Neural progenitor cell (in vitro differentiated cells): Measurements from ENCODE around the gene UNC13D.
"Not testable (repeated sequence)": the region's sequence is repeated elsewhere in the genome, so short reads cannot be mapped to it uniquely, and the experiment has no call there.

Experiments used
- EZH2 ChIP-seq: fragments of 200-600 bp; sonication (generic); IDR thresholded peaks from 2 replicates; pipeline ENCODE4 v1.6.1; 2017; ENCODE audit warnings: antibody characterized with exemption, mild to moderate bottlenecking, moderate library complexity
- TF ChIP-seq, protein P1 (sequence below): fragments of 200-600 bp; sonication (generic); IDR thresholded peaks from 2 replicates; pipeline ENCODE4 v1.5.1; 2017; ENCODE audit warnings: antibody characterized with exemption, mild to moderate bottlenecking

DNA sequence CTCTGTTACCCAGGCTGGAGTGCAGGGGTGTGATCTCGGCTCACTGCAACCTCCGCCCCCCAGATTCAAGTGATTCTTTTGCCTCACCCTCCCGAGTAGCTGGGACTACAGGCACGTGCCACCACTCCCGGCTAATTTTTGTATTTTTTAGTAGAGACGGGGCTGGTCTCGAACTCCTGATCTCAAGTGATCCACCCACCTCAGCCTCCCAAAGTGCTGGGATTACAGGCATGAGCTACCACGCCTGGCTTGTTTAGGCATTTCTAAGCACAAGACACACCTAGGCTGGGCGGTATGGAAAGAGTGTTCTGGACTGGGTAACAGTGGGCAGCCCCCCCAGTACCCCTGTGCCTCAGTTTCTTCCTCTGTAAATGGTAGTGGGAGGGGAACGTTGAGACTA lies 26.0 kb upstream of the UNC13D start:
- not testable (repeated sequence) for TF ChIP-seq EZH2
- TF ChIP-seq, protein P1, sequence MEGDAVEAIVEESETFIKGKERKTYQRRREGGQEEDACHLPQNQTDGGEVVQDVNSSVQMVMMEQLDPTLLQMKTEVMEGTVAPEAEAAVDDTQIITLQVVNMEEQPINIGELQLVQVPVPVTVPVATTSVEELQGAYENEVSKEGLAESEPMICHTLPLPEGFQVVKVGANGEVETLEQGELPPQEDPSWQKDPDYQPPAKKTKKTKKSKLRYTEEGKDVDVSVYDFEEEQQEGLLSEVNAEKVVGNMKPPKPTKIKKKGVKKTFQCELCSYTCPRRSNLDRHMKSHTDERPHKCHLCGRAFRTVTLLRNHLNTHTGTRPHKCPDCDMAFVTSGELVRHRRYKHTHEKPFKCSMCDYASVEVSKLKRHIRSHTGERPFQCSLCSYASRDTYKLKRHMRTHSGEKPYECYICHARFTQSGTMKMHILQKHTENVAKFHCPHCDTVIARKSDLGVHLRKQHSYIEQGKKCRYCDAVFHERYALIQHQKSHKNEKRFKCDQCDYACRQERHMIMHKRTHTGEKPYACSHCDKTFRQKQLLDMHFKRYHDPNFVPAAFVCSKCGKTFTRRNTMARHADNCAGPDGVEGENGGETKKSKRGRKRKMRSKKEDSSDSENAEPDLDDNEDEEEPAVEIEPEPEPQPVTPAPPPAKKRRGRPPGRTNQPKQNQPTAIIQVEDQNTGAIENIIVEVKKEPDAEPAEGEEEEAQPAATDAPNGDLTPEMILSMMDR = not testable (repeated sequence)
